ENCODE data around the gene RPS19. TPM values are rescaled to one million over a fixed set of nuclear protein-coding genes. Genes with fewer than 3 reads are reported as not detected.

The RPS19 gene
- total RNA-seq, 1 experiment from 2014 or later: 1,830 TPM

DNA sequence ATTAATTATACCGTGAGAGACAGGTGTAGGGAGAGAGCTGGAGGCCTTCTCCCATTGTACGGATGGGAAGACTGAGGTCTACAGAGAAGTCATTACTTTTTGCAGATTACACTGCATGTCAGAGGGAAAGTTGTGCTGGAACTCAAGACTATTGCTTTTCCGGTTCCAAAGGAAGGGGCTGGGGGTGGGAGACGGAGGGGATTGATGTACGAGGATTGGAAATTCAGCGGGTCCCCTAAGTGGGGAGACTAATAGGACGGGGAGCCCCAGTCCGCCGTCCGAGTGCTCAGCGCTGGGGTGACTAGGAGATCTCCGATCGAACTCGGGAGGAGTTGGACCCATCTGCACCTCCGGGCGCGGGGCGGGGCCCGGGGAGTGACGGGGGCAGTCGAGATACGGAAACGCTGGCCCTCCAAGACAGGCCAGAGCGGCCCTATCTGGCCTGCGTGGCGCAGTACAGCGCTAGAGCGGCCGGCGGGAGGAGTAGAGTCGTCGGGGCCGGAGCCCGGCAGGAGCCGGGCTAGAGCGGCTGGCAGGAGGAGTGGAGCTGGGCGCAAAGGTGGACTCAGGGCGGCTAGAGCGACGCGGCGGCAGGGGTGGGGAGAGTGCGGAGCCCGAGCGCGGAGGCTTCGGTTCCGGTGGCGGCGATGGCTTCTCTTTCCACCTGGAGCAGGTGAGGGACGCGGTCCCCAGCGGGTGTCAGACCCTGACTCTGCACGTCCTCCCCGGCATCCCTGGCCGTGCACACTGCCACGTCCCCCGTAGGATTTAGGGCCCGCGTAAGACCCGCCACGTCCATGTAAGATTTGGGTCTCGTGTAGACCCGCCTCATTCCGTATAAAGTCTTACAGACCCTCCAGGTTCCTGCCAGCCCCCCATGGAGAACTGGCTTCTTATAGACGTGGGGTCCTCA is 24.0 kb downstream of the RPS19 start:
- Histone ChIP-seq H2AFZ (ENCODE audit: low read length) (peak overlapping the region; percentile 86), H3K9ac (ENCODE audit: low read length) (peak overlapping the region; percentile 93), H3K79me2 (ENCODE audit: low read length) (peaks cover 45% of the 10 kb centered on the region), H3K4me3 (ENCODE audit: low read length) (peak overlapping the region; percentile 98), H3K9me2 (replicated peaks; ENCODE audit: low read length) (no peaks in the 10 kb centered on the region), H3F3A (ENCODE audit: low read length, unreplicated experiment) (no peaks in the 10 kb centered on the region), H3K27me3 (ENCODE audit: low read length) (no peaks in the 10 kb centered on the region), H3K4me1 (ENCODE audit: insufficient read depth, low read length) (peaks cover 32% of the 10 kb centered on the region), H3K36me3 (ENCODE audit: low read depth, low read length) (peaks cover under 1% of the 10 kb centered on the region; the same call in 1 of the 2 replicates), H3K9me3 (ENCODE audit: low read length) (no peaks in the 10 kb centered on the region), H4K20me1 (ENCODE audit: low read length) (no peaks in the 10 kb centered on the region), H3K4me2 (ENCODE audit: low read length) (peak overlapping the region; percentile 98), H3K27ac (ENCODE audit: low read length) (peak overlapping the region; percentile 25)
- TF ChIP-seq EZH2 (IDR thresholded peaks at IDR 0.05; ENCODE audit: low read length, unreplicated experiment) (no peak), EZH2phosphoT487 (IDR thresholded peaks at IDR 0.05; ENCODE audit: borderline replicate concordance, low read length) (no peak)
- TF ChIP-seq, protein P1, sequence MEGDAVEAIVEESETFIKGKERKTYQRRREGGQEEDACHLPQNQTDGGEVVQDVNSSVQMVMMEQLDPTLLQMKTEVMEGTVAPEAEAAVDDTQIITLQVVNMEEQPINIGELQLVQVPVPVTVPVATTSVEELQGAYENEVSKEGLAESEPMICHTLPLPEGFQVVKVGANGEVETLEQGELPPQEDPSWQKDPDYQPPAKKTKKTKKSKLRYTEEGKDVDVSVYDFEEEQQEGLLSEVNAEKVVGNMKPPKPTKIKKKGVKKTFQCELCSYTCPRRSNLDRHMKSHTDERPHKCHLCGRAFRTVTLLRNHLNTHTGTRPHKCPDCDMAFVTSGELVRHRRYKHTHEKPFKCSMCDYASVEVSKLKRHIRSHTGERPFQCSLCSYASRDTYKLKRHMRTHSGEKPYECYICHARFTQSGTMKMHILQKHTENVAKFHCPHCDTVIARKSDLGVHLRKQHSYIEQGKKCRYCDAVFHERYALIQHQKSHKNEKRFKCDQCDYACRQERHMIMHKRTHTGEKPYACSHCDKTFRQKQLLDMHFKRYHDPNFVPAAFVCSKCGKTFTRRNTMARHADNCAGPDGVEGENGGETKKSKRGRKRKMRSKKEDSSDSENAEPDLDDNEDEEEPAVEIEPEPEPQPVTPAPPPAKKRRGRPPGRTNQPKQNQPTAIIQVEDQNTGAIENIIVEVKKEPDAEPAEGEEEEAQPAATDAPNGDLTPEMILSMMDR (conservative IDR thresholded peaks at IDR 0.05; ENCODE audit: low read depth, low read length): no peak
- TSS peak; percentile 89 for BruUV-seq (replicated peaks)
- DNase-seq (peak; percentile 95), ATAC-seq (peak; percentile 74)
- POLR2A ChIA-PET (ENCODE audit: unreplicated experiment): interaction anchor here (0.6 kb wide), 2 partner anchors 24 to 66 kb away, joined by 4 to 14 read pairs; partner anchors contain the start of gene RPS19
- CTCF ChIA-PET: no interaction called here
- intact Hi-C loops (cut with micrococcal nuclease): no loop called here

DNA sequence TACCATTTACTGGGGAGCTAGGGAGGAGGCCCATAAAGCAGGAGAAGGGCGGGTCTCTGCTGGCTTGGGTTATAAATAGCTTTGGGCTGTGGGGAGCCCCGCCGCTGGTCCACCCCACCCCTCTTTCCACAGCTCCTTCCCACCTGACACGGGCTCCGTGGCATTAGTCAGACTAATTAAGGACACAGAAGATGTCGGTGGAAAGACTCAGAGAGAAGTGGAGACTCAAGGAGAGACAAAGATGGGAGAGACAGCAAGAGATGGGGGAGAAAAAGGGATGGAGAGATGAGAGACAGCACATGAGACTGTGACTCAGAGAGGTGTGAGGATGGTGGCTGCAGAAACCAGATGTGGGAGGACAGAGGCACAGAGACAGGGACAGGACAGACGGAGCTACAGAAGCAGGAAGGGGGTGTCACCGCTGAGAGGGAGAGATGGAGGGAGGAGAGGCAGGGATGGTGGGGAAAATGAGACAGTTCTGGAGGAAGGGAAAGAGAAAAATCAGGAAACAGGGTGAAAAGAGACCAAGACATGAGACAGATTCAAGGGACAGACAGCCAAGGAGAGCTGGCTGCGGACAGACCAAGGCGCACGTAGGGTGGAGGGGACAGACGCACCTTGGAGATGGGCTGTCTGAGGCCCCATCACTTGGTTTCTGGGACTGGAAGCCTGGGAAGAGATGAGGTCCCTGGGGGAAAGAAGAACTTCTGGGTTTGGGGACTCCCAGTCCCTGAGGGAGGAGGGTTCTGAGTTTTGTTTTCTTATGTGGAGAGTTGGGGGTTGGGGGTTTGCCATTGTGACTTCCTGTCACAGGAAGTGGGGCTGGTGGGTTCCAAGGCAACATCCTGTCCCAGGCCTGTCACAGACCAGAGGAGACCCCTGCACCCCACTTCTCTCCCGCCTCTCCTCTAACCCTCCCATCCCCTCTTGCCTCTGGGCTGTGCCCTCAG is 27.0 kb downstream of the RPS19 start:
- TF ChIP-seq, protein P1 (conservative IDR thresholded peaks at IDR 0.05; ENCODE audit: low read depth, low read length): no peak
- TF ChIP-seq EZH2phosphoT487 (IDR thresholded peaks at IDR 0.05; ENCODE audit: borderline replicate concordance, low read length) (no peak), EZH2 (IDR thresholded peaks at IDR 0.05; ENCODE audit: low read length, unreplicated experiment) (no peak)
- Histone ChIP-seq H3K9ac (ENCODE audit: low read length) (peak overlapping the region; percentile 73), H3F3A (ENCODE audit: low read length, unreplicated experiment) (no peaks in the 10 kb centered on the region), H3K4me3 (ENCODE audit: low read length) (peak overlapping the region; percentile 41), H3K27ac (ENCODE audit: low read length) (peak overlapping the region; percentile 87), H3K36me3 (ENCODE audit: low read depth, low read length) (peaks cover 6% of the 10 kb centered on the region), H3K27me3 (ENCODE audit: low read length) (no peaks in the 10 kb centered on the region), H3K9me3 (ENCODE audit: low read length) (no peaks in the 10 kb centered on the region), H3K9me2 (replicated peaks; ENCODE audit: low read length) (no peaks in the 10 kb centered on the region), H3K4me1 (ENCODE audit: insufficient read depth, low read length) (peaks cover 32% of the 10 kb centered on the region), H4K20me1 (ENCODE audit: low read length) (no peaks in the 10 kb centered on the region), H3K4me2 (ENCODE audit: low read length) (peak overlapping the region; percentile 82), H3K79me2 (ENCODE audit: low read length) (peaks cover 45% of the 10 kb centered on the region), H2AFZ (ENCODE audit: low read length) (no peak overlapping the region)
- no peak; the same call in 1 of the 2 replicates for ATAC-seq
- intact Hi-C loops (cut with micrococcal nuclease): loop anchor here (5.0 kb wide), 2 partner anchors 50 to 70 kb away; partner anchors contain the start of gene RABAC1
- ChIA-PET POLR2A (ENCODE audit: unreplicated experiment) (interaction anchor here (0.5 kb wide), 1 partner anchor 12 kb away, joined by 8 read pairs; no protein-coding TSS in a partner anchor), CTCF (interaction anchor here (0.9 to 1.6 kb wide), 2 partner anchors 43 to 50 kb away, joined by 3 to 4 read pairs; no protein-coding TSS in a partner anchor)
- DNase-seq: no peak
- BruUV-seq (replicated peaks): no TSS peak

Measured in PC-3 (cell line).